Suprapubic skin (tissue), 3 donors: Measurements from ENCODE around the gene LIN37.

ENCODE experiments used
- CTCF ChIP-seq, 2 donors: fragments of 200-600 bp in 1 of 2; fragments of 450-650 bp in 1 of 2; sonication (generic) in 1 of 2; IDR thresholded peaks; one replicate each; pipeline ENCODE4 v1.5.1; 2016 to 2019; ENCODE audit warnings: antibody characterized with exemption in 2 of 2, mild to moderate bottlenecking in 1 of 2, moderate library complexity in 1 of 2
- EP300 ChIP-seq: sonication (generic); formaldehyde crosslinking; IDR thresholded peaks from one replicate; pipeline ENCODE4 v1.6.1; 2017; ENCODE audit warnings: antibody characterized with exemption
- POLR2A ChIP-seq, 2 donors: fragments of 450-650 bp; IDR thresholded peaks; one replicate each; pipeline ENCODE4 v1.6.1; 2017; ENCODE audit warnings: antibody characterized with exemption in 2 of 2, mild to moderate bottlenecking in 2 of 2, moderate library complexity in 2 of 2

GRCh38 chr19:35720163-35720524, 28.2 kb upstream of the LIN37 start:
- TF ChIP-seq EP300 (no peak), CTCF (IDR thresholded peaks at IDR 0.05) (no peak), POLR2A (IDR thresholded peaks at IDR 0.05) (no peak)
